ENCODE measurements around the gene ZNF521.

ZNF521 gene

GRCh38 chr18:25190472-25190871 is 161.5 kb downstream of the ZNF521 start:
- Mint-ChIP-seq H3K36me3 (no peaks in the 10 kb centered on the region), H3K4me3 (no peak overlapping the region), H3K9me3 (no peaks in the 10 kb centered on the region), H3K27ac (no peak overlapping the region), H3K4me1 (no peaks in the 10 kb centered on the region)
- ATAC-seq (no peak), DNase-seq (ENCODE audit: low spot score in 2 of 2) (no peak)

- no peak for ATAC-seq
- Mint-ChIP-seq H3K9me3 (no peaks in the 10 kb centered on the region), H3K4me1 (no peaks in the 10 kb centered on the region), H3K4me3 (no peak overlapping the region), H3K27ac (no peak overlapping the region), H3K36me3 (no peaks in the 10 kb centered on the region)
- DNase-seq (ENCODE audit: low spot score in 2 of 2), result no peak
These were observed 162.4 kb downstream of the ZNF521 start for GRCh38 chr18:25189391-25190185.

- ATAC-seq (no peak), DNase-seq (ENCODE audit: low spot score in 2 of 2) (no peak)
- Mint-ChIP-seq H3K36me3 (no peaks in the 10 kb centered on the region), H3K4me1 (no peaks in the 10 kb centered on the region), H3K9me3 (no peaks in the 10 kb centered on the region), H3K4me3 (no peak overlapping the region), H3K27ac (no peak overlapping the region)
These were observed 164.3 kb downstream of the ZNF521 start for GRCh38 chr18:25187521-25188192.

DNA sequence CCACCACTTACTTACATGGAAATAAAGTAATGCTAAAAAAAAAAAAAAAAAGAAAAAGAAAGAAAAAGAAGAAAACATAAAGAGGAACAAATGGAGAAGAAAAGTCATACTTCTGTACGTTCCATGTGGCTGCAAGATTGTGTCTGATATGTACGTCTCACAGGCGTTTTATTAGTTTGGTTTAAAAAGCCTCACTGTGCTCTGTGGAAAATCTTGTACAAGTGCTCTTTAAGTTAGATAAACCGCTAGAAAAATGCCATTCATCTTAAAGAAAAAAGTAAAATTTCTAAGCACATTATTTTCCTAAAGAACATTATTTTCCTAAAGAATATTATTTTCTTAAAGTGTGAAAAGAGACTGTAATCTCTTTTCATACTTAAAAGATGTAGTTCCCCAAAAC is 165.1 kb downstream of the ZNF521 start:
- Mint-ChIP-seq H3K4me1 (no peaks in the 10 kb centered on the region), H3K9me3 (no peaks in the 10 kb centered on the region), H3K36me3 (no peaks in the 10 kb centered on the region), H3K4me3 (no peak overlapping the region), H3K27ac (no peak overlapping the region)
- DNase-seq (ENCODE audit: low spot score in 2 of 2), result no peak
- ATAC-seq, result no peak

DNA sequence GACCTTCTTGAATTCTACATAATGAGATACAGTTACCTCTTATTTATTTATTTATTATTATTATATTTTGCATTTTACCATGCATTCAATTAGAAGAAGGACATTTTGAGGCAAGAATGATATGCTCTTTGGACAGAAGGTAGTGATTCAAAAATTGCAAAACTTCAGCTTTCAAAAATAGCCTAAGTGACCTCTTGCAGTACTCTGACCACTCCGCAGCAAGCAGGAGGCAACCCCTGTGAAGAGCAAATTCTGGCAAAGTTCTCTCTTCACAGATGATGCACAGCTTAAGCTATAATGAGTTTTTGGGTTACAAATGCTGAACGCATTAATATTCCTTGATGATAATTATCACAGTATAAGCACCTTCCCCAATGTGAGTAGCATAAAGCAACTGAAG is 170.0 kb downstream of the ZNF521 start:
- Mint-ChIP-seq H3K9me3 (no peaks in the 10 kb centered on the region), H3K36me3 (no peaks in the 10 kb centered on the region), H3K27ac (no peak overlapping the region), H3K4me3 (no peak overlapping the region), H3K4me1 (no peaks in the 10 kb centered on the region)
- DNase-seq (ENCODE audit: low spot score in 2 of 2) (no peak), ATAC-seq (no peak)

DNA sequence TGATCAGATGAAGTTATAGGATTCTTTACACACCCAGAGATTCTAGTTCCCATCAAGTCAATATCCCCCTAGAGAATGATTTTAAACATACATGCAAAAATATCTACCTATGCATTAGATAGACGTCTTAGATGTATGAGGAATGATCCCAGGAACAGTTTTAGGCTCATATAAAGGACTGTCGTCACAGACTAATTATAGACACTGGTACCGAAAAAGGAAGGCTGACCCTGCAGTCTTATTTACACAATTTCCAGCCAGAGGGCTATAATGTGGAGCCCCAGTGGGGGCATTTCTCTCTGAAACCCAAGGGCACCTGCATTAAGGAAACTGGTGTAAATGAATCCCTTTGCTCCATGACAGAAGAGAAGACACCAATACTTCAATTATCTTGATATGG is 170.4 kb downstream of the ZNF521 start:
- Mint-ChIP-seq H3K27ac (no peak overlapping the region), H3K9me3 (no peaks in the 10 kb centered on the region), H3K36me3 (no peaks in the 10 kb centered on the region), H3K4me1 (no peaks in the 10 kb centered on the region), H3K4me3 (no peak overlapping the region)
- ATAC-seq, result no peak
- no peak for DNase-seq (ENCODE audit: low spot score in 2 of 2)

- H3K4me1 Mint-ChIP-seq, result no peaks in the 10 kb centered on the region
- ATAC-seq (no peak), DNase-seq (ENCODE audit: low spot score in 2 of 2) (no peak)
- no peak overlapping the region for H3K4me3 Mint-ChIP-seq
- H3K36me3 Mint-ChIP-seq, result no peaks in the 10 kb centered on the region
- no peak overlapping the region for H3K27ac Mint-ChIP-seq
- H3K9me3 Mint-ChIP-seq, result no peaks in the 10 kb centered on the region
These were observed 170.9 kb downstream of the ZNF521 start for GRCh38 chr18:25180973-25181548.

GRCh38 chr18:25177631-25178030 is 174.3 kb downstream of the ZNF521 start:
- Mint-ChIP-seq H3K27ac (no peak overlapping the region), H3K4me3 (no peak overlapping the region), H3K36me3 (no peaks in the 10 kb centered on the region), H3K9me3 (no peaks in the 10 kb centered on the region), H3K4me1 (no peaks in the 10 kb centered on the region)
- ATAC-seq, result no peak
- DNase-seq (ENCODE audit: low spot score in 2 of 2), result no peak

- Mint-ChIP-seq H3K9me3 (no peaks in the 10 kb centered on the region), H3K4me3 (no peak overlapping the region), H3K4me1 (no peaks in the 10 kb centered on the region), H3K27ac (no peak overlapping the region), H3K36me3 (no peaks in the 10 kb centered on the region)
- DNase-seq (ENCODE audit: low spot score in 2 of 2), result no peak
- ATAC-seq, result no peak
These were observed 175.4 kb downstream of the ZNF521 start for GRCh38 chr18:25176518-25177042.

- ATAC-seq (no peak), DNase-seq (ENCODE audit: low spot score in 2 of 2) (no peak)
- H3K27ac Mint-ChIP-seq, result no peak overlapping the region
- no peaks in the 10 kb centered on the region for H3K36me3 Mint-ChIP-seq
- H3K9me3 Mint-ChIP-seq, result no peaks in the 10 kb centered on the region
- no peaks in the 10 kb centered on the region for H3K4me1 Mint-ChIP-seq
- no peak overlapping the region for H3K4me3 Mint-ChIP-seq
These were observed 176.1 kb downstream of the ZNF521 start for GRCh38 chr18:25175558-25176517.

DNA sequence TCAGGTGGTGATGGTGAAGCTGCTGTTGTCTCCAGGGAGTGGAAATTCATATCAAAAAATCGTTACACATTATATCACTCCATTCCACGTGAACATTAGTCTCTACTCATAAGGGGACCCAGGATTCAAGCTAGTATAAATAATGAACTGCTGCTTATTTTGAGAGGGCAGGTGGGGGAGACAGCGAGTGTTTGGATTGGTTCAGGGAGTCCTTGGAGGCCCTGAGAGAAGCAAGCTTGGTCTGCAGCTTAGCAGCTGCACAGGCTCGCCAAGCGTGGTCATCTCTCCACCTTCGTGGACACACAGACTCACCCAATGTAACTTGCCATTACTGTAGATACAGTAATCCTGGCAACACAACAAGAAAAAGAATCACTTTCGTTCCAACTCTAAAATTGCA is 177.6 kb downstream of the ZNF521 start:
- Mint-ChIP-seq H3K36me3 (no peaks in the 10 kb centered on the region), H3K4me1 (no peaks in the 10 kb centered on the region), H3K9me3 (no peaks in the 10 kb centered on the region), H3K27ac (no peak overlapping the region), H3K4me3 (no peak overlapping the region)
- ATAC-seq (no peak), DNase-seq (ENCODE audit: low spot score in 2 of 2) (no peak)

- DNase-seq (ENCODE audit: low spot score in 2 of 2) (no peak), ATAC-seq (no peak)
- H3K9me3 Mint-ChIP-seq, result no peaks in the 10 kb centered on the region
- H3K4me3 Mint-ChIP-seq, result no peak overlapping the region
- no peaks in the 10 kb centered on the region for H3K4me1 Mint-ChIP-seq
- no peaks in the 10 kb centered on the region for H3K36me3 Mint-ChIP-seq
- no peak overlapping the region for H3K27ac Mint-ChIP-seq
These were observed 180.6 kb downstream of the ZNF521 start for GRCh38 chr18:25171334-25171733.

DNA sequence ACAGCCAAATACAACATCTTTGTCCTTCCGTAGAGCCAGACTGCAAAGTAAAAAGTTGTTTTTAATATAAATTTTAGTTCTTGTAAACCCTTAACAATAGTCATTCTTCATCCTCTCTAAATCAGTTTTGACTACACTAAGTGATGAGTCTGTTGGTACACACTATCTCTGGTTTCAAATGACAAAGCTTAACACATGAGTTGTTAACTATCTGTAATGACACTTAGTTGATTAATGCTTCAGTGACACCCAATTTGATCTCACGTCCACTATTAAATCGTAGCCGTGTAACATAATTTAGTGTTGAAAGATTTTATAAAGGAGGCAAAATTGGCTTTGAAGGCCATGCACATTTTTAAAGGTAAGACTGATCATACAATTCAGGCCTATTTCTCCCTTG is 181.6 kb downstream of the ZNF521 start:
- DNase-seq (ENCODE audit: low spot score in 2 of 2), result no peak
- no peak overlapping the region for H3K4me3 Mint-ChIP-seq

DNA sequence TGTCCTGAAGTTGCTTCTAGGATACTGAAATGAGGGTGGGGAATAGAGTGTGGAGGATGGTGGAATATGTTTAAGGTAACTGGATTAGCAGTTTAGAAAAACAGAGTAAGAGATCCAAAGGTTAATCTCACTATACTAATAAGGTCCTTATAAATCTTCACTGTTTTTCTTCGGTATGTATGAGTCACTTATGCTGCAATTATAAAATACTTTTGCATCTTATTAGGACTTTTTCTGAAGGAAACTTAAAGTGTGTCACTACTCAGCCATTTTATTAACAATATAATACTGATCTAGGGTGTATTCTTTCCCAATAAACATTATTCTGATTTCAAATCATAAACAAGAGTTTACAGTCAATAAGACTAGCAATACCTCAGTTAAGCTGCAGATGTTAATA is 182.3 kb downstream of the ZNF521 start:
- ATAC-seq (no peak), DNase-seq (ENCODE audit: low spot score in 2 of 2) (no peak)
- Mint-ChIP-seq H3K4me1 (peaks cover 7% of the 10 kb centered on the region), H3K27ac (no peak overlapping the region), H3K9me3 (no peaks in the 10 kb centered on the region), H3K4me3 (no peak overlapping the region), H3K36me3 (no peaks in the 10 kb centered on the region)

More for the DNA sequence above, 181.6 kb downstream of the ZNF521 start:
- no peaks in the 10 kb centered on the region for H3K9me3 Mint-ChIP-seq
- no peak for ATAC-seq
- H3K36me3 Mint-ChIP-seq, result no peaks in the 10 kb centered on the region
- H3K4me1 Mint-ChIP-seq, result peaks cover under 1% of the 10 kb centered on the region
- no peak overlapping the region for H3K27ac Mint-ChIP-seq
